GM12891 (cell line): Measurements from ENCODE around the gene LCLAT1.
"Not testable (repeated sequence)": the region's sequence is repeated elsewhere in the genome, so short reads cannot be mapped to it uniquely, and the experiment has no call there.

ENCODE experiments used
- DNase-seq: peaks from one replicate; pipeline ENCODE4 v3.0.0; 2011; ENCODE audit warnings: low spot score; ENCODE audit not compliant: insufficient read length
- FAIRE-seq: peaks from 2 replicates; lab custom pipeline; 2011; peaks lifted over from hg19 to GRCh38; lab: Jason Lieb, UNC
- PAX5 ChIP-seq: IDR thresholded peaks from 2 replicates; pipeline ENCODE4 v1.6.1; 2011; ENCODE audit warnings: low read length, moderate library complexity, mild to moderate bottlenecking; ENCODE audit not compliant: insufficient read depth, severe bottlenecking
- POLR2A ChIP-seq: IDR thresholded peaks from 2 replicates; pipeline ENCODE4 v1.6.1; 2011; ENCODE audit warnings: low read depth, low read length, control low read depth
- POLR2AphosphoS5 ChIP-seq: IDR thresholded peaks from 2 replicates; pipeline ENCODE4 v1.6.1; 2011; ENCODE audit warnings: low read depth, low read length, control low read depth
- POU2F2 ChIP-seq: IDR thresholded peaks from 2 replicates; pipeline ENCODE4 v1.6.1; 2011; ENCODE audit warnings: low read depth, mild to moderate bottlenecking, control low read depth, low read length, moderate library complexity
- SPI1 ChIP-seq: IDR thresholded peaks from 2 replicates; pipeline ENCODE4 v1.6.1; 2011; ENCODE audit warnings: low read depth, low read length, control low read depth
- TAF1 ChIP-seq: IDR thresholded peaks from 2 replicates; pipeline ENCODE4 v1.6.1; 2011; ENCODE audit warnings: low read depth, low read length, control low read depth

The LCLAT1 gene

DNA sequence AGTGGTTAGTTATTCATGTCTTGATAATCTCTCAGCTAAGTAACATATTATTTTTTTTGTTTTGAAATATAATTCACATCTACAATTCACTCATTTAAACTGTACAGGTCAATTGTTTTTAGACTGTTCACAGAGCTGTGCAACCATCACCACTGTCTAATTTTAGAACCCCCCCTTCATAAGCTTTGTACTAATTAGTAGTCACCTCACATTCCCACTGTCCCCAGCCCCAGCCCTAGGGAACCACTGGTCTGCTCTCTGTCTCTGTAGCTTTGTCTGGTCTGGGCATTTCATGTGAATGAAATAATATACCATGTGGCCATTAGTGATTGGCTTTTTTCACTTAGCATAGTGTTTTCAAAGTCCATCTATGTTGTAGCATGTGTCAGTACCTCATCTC, 55.3 kb downstream of the LCLAT1 start:
- TF ChIP-seq TAF1 (no peak), PAX5 (no peak), POLR2AphosphoS5 (no peak), SPI1 (no peak), POU2F2 (no peak), POLR2A (no peak)
- DNase-seq (no peak), FAIRE-seq (no peak)

DNA sequence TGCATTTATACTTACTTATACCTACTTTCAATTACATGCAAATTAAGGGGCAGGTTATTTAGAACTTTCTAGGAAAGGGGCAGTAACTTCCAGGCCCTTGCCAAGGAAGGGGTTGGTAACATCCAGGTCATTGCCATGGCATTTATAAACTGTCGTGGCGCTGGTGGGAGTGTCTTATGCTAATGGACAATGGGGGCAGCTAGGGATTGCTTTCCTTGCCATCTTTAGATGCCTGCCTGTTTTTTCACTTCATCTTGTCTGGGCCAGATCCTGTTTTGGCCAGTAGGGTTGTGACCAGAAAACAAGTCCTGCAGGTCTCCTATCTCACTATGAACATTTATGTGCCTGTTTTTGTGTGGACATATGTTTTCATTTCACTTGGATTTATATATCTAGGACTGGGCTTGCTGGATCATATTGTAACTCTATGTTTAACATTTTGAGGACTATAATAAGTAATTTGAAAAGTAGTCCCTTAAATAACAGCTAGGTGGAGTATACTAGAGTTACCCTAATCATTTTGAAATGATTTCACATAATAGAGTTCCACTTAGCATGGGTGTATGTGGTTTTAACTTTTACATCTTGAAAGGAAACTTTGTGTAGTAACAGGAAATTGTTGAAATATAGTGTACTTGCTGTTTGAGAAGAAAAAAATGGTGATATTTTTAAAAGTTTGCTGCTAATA, 56.1 kb downstream of the LCLAT1 start:
- TF ChIP-seq POU2F2, result no peak
- TF ChIP-seq SPI1, result no peak
- no peak for TF ChIP-seq PAX5
- TF ChIP-seq POLR2AphosphoS5, result no peak
- TF ChIP-seq POLR2A, result no peak
- FAIRE-seq (no peak), DNase-seq (no peak)

DNA sequence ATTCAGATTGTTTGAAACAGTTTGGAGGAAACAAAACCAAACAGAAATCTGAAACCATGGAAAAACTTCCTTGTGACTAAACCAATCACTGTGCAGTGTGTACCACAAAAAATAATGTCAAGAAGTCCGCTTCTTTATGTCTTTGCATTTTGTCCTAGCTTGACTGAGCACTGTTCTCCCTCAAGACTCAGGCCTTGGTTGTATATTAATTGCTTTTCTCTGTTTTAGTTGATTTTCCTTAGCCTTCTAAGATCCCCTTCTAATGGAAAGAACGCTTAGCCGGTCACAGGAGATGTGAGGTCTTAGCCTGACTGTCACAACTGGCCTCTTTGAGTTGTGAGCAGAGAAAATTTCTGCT, 56.6 kb downstream of the LCLAT1 start:
- no peak for FAIRE-seq

DNA sequence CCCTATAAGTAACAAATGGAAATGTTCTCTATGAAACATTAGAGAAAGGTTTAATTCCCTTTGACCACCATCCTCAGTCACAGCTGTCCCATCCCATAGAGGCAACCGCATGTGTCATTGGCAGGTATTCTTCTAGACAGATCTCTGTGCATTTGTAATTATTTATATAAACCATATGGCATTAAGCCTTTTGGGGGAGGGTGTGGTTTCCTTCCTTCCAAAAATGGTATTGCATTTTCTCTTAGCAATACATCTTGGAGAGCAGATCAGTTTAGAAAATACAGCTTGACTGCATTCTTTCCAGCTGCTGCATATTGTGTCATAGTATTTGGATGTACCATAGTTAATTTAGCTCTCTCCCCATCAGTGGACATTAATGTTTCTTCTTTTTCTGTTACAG, 57.7 kb downstream of the LCLAT1 start:
- no peak for FAIRE-seq
- DNase-seq, result no peak
- no peak for TF ChIP-seq POLR2AphosphoS5
- TF ChIP-seq PAX5, result no peak
- no peak for TF ChIP-seq POU2F2

More for the DNA sequence above, 56.6 kb downstream of the LCLAT1 start:
- DNase-seq, result no peak
- no peak for TF ChIP-seq POLR2AphosphoS5
- TF ChIP-seq SPI1, result no peak
- TF ChIP-seq TAF1, result no peak
- no peak for TF ChIP-seq POU2F2
- TF ChIP-seq PAX5, result no peak
- TF ChIP-seq POLR2A, result no peak

DNA sequence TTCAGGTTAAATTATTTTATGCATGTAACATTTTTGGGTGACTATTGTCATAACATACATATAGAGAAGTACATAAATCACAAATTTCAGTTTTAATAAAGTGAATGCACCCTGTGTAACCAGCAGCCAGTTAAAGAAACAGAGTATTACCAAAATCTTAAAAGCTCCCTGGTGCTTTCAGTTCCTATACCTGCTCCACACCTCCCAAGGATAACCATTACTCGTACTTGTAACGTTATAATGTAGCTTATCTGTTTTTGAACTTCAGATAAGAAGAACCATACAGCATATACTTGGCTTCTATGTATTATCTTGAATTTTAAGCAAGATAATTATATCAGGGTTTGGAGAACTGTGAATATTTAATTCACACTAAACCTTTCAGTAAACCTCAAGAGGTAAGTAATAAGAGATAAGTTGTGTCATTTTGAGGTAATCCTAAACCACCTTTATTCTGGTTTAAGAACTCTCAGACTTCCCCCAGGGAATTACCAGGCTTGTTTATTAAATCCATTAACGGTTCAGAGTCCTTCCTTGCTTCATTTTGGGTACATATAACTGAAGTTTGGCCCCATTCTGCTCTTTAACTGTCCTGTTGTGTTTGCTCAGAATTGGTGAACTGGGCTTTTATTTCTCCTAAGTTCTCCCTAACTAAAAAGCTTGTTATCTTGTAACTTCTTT, 58.6 kb downstream of the LCLAT1 start:
- no peak for FAIRE-seq
- no peak for DNase-seq
- no peak for TF ChIP-seq TAF1
- 0 out of 2 replicates have a peak, but pooled peaks have one; percentile 43 for TF ChIP-seq SPI1

DNA sequence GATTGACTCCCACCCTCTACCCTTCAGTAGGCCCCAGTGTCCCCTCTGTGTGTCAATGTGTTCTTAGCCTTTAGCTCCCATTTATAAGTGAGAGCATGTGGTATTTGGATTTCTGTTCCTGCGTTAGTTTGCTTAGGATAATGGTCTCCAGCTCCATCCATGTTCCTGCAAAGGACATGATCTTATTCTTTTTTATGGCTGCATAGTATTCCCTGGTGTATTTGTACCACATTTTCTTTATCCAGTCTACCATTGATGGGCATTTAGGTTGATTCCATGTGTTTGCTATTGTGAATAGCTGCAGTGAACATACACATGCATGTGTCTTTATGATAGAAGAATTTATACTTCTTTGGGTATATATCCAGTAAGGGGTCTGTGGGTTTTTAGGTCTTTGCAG, 60.4 kb downstream of the LCLAT1 start:
- not testable (repeated sequence) for DNase-seq, FAIRE-seq

DNA sequence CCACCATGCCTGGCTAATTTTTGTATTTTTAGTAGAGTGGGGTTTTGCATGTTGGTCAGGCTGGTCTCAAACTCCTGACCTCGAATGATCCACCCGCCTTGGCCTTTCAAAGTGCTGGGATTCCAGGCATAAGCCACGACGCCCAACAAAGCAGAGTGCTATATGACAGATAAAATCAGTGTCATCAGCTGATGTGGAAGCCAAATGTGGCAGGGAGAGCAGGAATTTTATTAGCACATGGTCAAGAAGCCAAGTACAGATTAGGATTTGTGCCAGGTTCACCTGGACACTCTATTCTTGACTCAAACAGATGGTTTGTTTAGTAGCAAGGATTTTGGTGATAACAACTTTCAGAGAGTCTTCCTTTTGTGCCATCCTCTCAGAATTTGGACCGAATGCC, 62.7 kb downstream of the LCLAT1 start:
- TF ChIP-seq POLR2AphosphoS5 (no peak), PAX5 (no peak), POU2F2 (no peak), TAF1 (no peak)
- DNase-seq, result no peak
- FAIRE-seq, result no peak

DNA sequence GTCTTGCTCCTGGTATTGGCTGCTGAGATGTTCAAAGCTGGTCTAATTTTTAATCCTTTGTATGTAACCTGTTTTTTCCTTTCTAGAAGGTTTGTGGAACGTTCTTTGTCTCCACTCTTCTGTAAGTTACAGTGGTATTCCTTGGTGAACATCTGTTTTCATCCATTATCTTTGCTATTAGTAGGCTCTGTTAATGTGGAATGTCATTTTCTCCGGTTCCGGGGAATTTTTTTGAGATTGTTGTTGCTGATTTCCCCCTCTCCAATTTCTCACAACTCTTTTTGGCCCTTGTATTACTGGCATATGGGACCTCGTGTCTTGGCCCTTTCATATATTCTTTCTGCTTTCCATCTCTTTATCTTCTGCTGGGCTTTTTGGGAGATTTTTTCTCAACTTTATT, 63.4 kb downstream of the LCLAT1 start:
- TF ChIP-seq POLR2A (no peak), POLR2AphosphoS5 (no peak), PAX5 (no peak), TAF1 (no peak), SPI1 (no peak), POU2F2 (no peak)
- DNase-seq, result no peak
- no peak for FAIRE-seq

DNA sequence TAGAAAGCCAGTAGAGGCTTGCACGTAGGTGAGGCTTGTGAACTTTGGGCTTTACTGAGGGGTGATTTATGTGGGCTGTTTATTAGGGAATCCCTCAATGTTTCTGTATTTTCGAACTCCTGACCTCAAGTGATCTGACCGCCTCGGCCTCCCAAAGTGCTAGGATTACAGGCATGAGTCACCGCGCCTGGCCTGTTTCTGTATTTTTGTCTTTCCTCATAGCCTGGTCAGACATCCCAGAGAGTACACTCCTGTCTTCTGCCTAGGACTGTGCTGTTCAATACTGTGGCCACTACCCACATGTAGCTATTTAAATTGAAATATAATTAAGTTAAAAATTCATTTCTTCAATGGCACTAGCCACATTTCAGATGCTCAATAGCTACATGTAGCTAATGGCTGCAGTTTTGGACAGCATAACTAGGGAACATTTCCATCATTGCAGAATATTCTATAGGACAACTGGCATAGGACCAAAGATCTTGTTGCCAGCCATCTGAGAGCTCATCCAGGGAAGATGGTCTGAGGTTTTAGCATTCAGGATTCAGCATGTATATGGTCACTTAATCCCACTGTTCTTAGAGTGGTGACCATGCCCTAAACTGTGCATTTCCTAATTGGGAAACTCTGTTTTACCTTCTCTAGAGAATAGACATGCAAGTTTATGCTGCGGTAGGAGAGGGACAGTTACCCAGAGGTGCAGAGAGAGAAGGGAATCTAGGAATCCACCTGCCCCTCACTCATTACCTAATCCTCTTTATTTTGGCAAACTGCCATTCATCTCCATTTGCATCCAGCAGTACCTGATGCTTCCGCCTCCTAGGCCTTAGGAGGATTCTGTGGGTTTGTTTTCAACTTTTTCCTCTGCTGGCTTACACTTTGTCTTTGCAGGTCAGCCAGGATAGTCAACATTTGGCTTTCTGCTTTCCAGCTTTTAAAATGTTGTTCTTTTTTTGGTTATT, 64.4 kb downstream of the LCLAT1 start:
- no peak for DNase-seq
- FAIRE-seq, result no peak
- no peak for TF ChIP-seq SPI1
- TF ChIP-seq POLR2A, result no peak
- no peak for TF ChIP-seq POLR2AphosphoS5
- no peak for TF ChIP-seq PAX5
- TF ChIP-seq TAF1, result no peak
- TF ChIP-seq POU2F2, result no peak

DNA sequence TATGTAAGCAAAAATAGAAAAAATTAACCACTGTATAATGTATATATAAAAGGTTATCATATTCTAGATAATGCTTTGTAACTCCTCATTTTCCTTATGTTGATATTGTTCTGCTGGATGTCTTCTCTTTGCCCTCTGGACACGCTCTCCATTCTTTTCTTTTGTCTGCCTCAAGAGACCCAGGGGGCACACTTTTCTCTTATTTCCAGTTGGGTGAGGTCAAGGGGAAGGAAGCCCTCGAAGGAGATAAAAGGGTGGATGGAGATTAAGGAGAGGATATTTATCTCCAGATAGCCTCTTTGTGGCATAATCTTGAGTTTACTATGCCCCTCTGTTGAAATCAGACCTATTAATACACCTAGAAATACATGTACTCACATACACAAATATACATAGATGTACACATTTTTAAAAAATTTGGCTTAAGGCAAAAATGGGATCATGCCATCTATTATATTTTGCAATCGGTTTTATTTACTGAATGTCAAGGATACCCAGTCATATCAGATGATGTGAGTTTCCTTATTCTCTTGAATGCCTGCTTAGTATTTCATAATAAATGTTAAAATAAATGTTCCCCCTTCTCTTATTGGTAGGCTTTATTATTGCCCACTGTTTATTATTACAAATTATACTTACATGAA, 65.3 kb downstream of the LCLAT1 start:
- TF ChIP-seq SPI1 (no peak), POLR2AphosphoS5 (no peak), POLR2A (no peak), PAX5 (no peak), TAF1 (no peak), POU2F2 (no peak)
- FAIRE-seq (no peak), DNase-seq (no peak)

DNA sequence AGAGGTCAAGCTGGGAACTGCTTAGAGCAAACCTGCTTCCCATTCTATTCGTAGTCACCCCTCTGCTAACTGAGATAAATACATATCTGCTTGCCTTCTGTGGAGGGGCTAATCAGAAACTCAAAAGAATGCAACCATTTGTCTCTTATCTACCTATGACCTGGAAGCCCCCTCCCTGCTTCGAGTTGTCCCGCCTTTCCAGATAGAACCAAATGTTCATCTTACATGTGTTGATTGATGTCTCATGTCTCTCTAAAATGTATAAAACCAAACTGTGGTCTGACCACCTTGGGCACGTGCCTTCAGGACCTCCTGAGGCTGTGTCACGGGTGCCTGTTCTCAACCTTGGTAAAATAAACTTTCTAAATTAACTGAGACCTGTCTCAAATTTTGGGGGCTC, 66.6 kb downstream of the LCLAT1 start:
- not testable (repeated sequence) for DNase-seq, FAIRE-seq
